Keratinocyte (primary cell): ENCODE measurements around the gene TXK. TPM values are rescaled to one million over a fixed set of nuclear protein-coding genes. Genes with fewer than 3 reads are reported as not detected.
A peak's percentile ranks its signal among the peaks of the same experiment; 100 is the strongest.

Experiments
- DNase-seq: peaks from one replicate; pipeline ENCODE4 v3.0.0-alpha.2; 2011; ENCODE audit warnings: low read depth, missing footprints, low spot score
- FAIRE-seq: peaks from 2 replicates; lab custom pipeline; 2011; peaks lifted over from hg19 to GRCh38; lab: Jason Lieb, UNC
- H2AFZ ChIP-seq: 2 replicates; pipeline ENCODE4 v1.6.0; 2012; ENCODE audit warnings: low read length, control low read depth, inconsistent platforms; ENCODE audit not compliant: control insufficient read depth
- H3K27ac ChIP-seq: 2 replicates; pipeline ENCODE4 v1.5.1; 2011; ENCODE audit warnings: low read length; ENCODE audit not compliant: control insufficient read depth, insufficient read depth
- H3K27me3 ChIP-seq: 3 replicates; pipeline ENCODE4 v1.6.0; 2011; ENCODE audit warnings: low read length; ENCODE audit not compliant: control insufficient read depth, insufficient read depth; ENCODE audit errors: extremely low read depth
- H3K36me3 ChIP-seq, 2 experiments: 2 replicates in 1 of 2; 3 replicates in 1 of 2; pipeline ENCODE4 v1.5.1; 2011; ENCODE audit warnings: low read length in 2 of 2, mild to moderate bottlenecking in 1 of 2; ENCODE audit not compliant: control insufficient read depth in 2 of 2, insufficient read depth in 2 of 2; ENCODE audit errors: extremely low read depth in 1 of 2
- H3K4me1 ChIP-seq: 3 replicates; pipeline ENCODE4 v1.5.1; 2011; ENCODE audit warnings: low read length; ENCODE audit not compliant: control insufficient read depth, insufficient read depth; ENCODE audit errors: extremely low read depth
- H3K4me2 ChIP-seq: 3 replicates; pipeline ENCODE4 v1.6.0; 2011; ENCODE audit warnings: low read depth, low read length; ENCODE audit not compliant: control insufficient read depth, insufficient read depth; ENCODE audit errors: extremely low read depth
- H3K4me3 ChIP-seq, 3 experiments: fragments of 200-600 bp in 1 of 3; sonication (generic) in 1 of 3; 2 replicates in 2 of 3; 3 replicates in 1 of 3; pipeline ENCODE4 v1.5.1; 2011 to 2016; ENCODE audit warnings: low read length in 3 of 3, mild to moderate bottlenecking in 3 of 3, control low read depth in 2 of 3, inconsistent platforms in 1 of 3, low read depth in 1 of 3, mixed read lengths in 1 of 3, mixed run types in 1 of 3, moderate library complexity in 1 of 3; ENCODE audit not compliant: control insufficient read depth in 2 of 3, insufficient read depth in 2 of 3; ENCODE audit errors: extremely low read depth in 1 of 3
- H3K79me2 ChIP-seq: 2 replicates; pipeline ENCODE4 v1.6.0; 2012; ENCODE audit warnings: low read length; ENCODE audit not compliant: control insufficient read depth, insufficient read depth
- H3K9ac ChIP-seq: 3 replicates; pipeline ENCODE4 v1.6.0; 2011; ENCODE audit warnings: low read length; ENCODE audit not compliant: control insufficient read depth, insufficient read depth; ENCODE audit errors: extremely low read depth
- H3K9me1 ChIP-seq: 3 replicates; pipeline ENCODE4 v1.6.0; 2011; ENCODE audit warnings: low read length; ENCODE audit not compliant: control insufficient read depth, insufficient read depth; ENCODE audit errors: extremely low read depth
- H3K9me3 ChIP-seq: 2 replicates; pipeline ENCODE4 v1.5.1; 2012; ENCODE audit warnings: low read depth, low read length; ENCODE audit not compliant: control insufficient read depth
- H4K20me1 ChIP-seq: 3 replicates; pipeline ENCODE4 v1.6.0; 2011; ENCODE audit warnings: low read length; ENCODE audit not compliant: control insufficient read depth, insufficient read depth; ENCODE audit errors: extremely low read depth
- EZH2 ChIP-seq: IDR thresholded peaks from one replicate; pipeline ENCODE4 v1.6.1; 2012; ENCODE audit warnings: inconsistent platforms, mild to moderate bottlenecking, low read length, moderate library complexity
- dilution Hi-C: fragments of 300-500 bp; cut with MboI; formaldehyde crosslinking; loops from one replicate; pipeline ENCODE4 v1.7.0; 2020; ENCODE audit warnings: low sequenced_read_pairs; ENCODE audit not compliant: extremely low pct_ligation_motif_present
- polyA plus RNA-seq, 5 experiments: library from polyadenylated mRNA; depleted of rRNA in 3 of 5; stranded (reverse) in 3 of 5; stranded (forward) in 1 of 5; unstranded in 1 of 5; fragments of >200 nt; gene quantifications; 1 replicate in 1 of 5; 2 replicates in 3 of 5; 3 replicates in 1 of 5; pipeline versions ENCODE4 v1.2.1 to v1.2.3, GENCODE V29; 2011 to 2012; ENCODE audit warnings: missing spikeins in 2 of 5, low read depth in 1 of 5, low replicate concordance in 1 of 5
- TF ChIP-seq, protein P1 (sequence below), 3 experiments: IDR thresholded peaks in 1 of 3; conservative IDR thresholded peaks in 1 of 3; optimal IDR thresholded peaks in 1 of 3; 2 replicates in 2 of 3; 3 replicates in 1 of 3; pipeline versions ENCODE3 to v1.5.1; 2011; ENCODE audit warnings: low read length in 3 of 3, mild to moderate bottlenecking in 3 of 3, moderate library complexity in 2 of 3, control low read depth in 1 of 3, inconsistent platforms in 1 of 3; ENCODE audit not compliant: insufficient read depth in 2 of 3; ENCODE audit errors: extremely low read depth in 1 of 3

Gene TXK
- polyA plus RNA-seq, 1 donor (not counting 4 experiments of a cell fraction or from before 2014, with no cell fraction given) = 0.12 TPM

GRCh38 chr4:48035952-48036351 lies 98.1 kb downstream of the TXK start:
- Histone ChIP-seq H3K36me3 (peaks cover 3 to 7% of the 10 kb centered on the region in 2 experiments), H3K27ac (no peak overlapping the region), H3K9me1 (no peaks in the 10 kb centered on the region), H2AFZ (no peak overlapping the region), H3K27me3 (no peaks in the 10 kb centered on the region), H3K4me2 (no peak overlapping the region), H3K4me3 (no peak overlapping the region), H4K20me1 (no peaks in the 10 kb centered on the region), H3K9ac (no peak overlapping the region), H3K79me2 (no peaks in the 10 kb centered on the region), H3K9me3 (no peaks in the 10 kb centered on the region), H3K4me1 (no peaks in the 10 kb centered on the region)
- no peak for DNase-seq
- no peak for FAIRE-seq
- dilution Hi-C loops = no loop called here
- TF ChIP-seq, protein P1, sequence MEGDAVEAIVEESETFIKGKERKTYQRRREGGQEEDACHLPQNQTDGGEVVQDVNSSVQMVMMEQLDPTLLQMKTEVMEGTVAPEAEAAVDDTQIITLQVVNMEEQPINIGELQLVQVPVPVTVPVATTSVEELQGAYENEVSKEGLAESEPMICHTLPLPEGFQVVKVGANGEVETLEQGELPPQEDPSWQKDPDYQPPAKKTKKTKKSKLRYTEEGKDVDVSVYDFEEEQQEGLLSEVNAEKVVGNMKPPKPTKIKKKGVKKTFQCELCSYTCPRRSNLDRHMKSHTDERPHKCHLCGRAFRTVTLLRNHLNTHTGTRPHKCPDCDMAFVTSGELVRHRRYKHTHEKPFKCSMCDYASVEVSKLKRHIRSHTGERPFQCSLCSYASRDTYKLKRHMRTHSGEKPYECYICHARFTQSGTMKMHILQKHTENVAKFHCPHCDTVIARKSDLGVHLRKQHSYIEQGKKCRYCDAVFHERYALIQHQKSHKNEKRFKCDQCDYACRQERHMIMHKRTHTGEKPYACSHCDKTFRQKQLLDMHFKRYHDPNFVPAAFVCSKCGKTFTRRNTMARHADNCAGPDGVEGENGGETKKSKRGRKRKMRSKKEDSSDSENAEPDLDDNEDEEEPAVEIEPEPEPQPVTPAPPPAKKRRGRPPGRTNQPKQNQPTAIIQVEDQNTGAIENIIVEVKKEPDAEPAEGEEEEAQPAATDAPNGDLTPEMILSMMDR (optimal IDR thresholded peaks at IDR 0.05 in 1 of 3, IDR thresholded peaks at IDR 0.05 in 1 of 3, conservative IDR thresholded peaks at IDR 0.05 in 1 of 3; ENCODE audit: extremely low read depth in 1 of 3, insufficient read depth in 2 of 3, low read length in 3 of 3) = no peak
- TF ChIP-seq EZH2 = no peak

GRCh38 chr4:48033825-48034413 lies 100.1 kb downstream of the TXK start:
- Histone ChIP-seq H3K4me2 (no peak overlapping the region), H3K27ac (no peak overlapping the region), H3K79me2 (no peaks in the 10 kb centered on the region), H2AFZ (no peak overlapping the region), H3K9me1 (no peaks in the 10 kb centered on the region), H3K9ac (no peak overlapping the region), H3K36me3 (peaks cover 3 to 7% of the 10 kb centered on the region in 2 experiments), H3K4me3 (no peak overlapping the region), H4K20me1 (no peaks in the 10 kb centered on the region), H3K27me3 (no peaks in the 10 kb centered on the region), H3K4me1 (no peaks in the 10 kb centered on the region), H3K9me3 (no peaks in the 10 kb centered on the region)
- FAIRE-seq (peak; percentile 59), DNase-seq (peak; percentile 17)
- no peak for TF ChIP-seq EZH2
- TF ChIP-seq, protein P1 (optimal IDR thresholded peaks at IDR 0.05 in 1 of 3, IDR thresholded peaks at IDR 0.05 in 1 of 3, conservative IDR thresholded peaks at IDR 0.05 in 1 of 3; ENCODE audit: extremely low read depth in 1 of 3, insufficient read depth in 2 of 3, low read length in 3 of 3) = peak; percentile 18 to 64 (median 61)
- dilution Hi-C loops = no loop called here
